Measurements from ENCODE around the gene SLC38A1.
"Not testable (repeated sequence)": the region's sequence is repeated elsewhere in the genome, so short reads cannot be mapped to it uniquely, and the experiment has no call there.

The SLC38A1 gene

DNA sequence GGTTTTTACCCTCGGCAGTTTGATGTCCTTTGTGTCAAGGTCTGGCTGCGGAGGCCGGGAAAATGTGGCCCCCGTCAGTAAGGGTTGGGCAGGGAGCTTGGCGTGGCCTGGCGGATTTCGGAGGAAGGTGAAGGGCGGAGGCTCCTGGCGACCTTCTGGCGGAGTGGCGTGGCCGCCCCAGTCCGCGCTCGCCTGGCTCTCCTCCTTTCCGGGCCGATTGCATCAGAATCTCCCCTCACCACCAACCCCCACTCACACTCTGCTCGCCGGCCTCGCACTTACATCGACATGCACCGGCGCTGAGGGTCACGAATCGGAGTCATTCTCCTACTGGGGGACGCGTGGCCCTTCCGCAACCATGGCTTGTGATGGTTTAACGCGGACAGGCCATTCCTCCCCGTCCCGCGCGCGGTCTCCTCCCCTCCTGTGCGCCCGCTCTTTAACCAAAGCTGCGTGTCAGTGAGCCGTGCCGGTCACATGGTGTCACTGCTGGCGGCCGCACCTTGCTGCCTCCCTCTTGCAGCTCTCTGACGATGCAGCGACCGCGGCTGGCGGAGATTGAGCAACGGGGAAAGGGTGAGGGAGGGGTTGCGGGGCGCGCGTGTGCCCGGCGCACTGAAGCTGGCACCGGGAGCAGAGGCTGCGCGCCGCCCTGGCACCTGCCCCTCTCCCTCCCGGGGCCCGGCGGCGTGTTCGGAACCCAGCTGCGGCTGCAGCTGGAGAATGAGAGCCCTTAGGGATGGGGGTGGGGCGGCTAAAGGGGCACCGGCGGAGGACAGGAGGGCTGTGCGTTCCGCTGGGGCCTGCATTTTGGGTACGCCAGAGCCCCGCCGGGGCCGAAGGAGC lies at the start of gene SLC38A1:
TSS of gene SLC38A1 (minus strand) at position 461 of the 846 bp plus-strand sequence. CDS start 29,243 bp downstream, outside the sequence.
- peak; percentile 91 for DNase-seq

DNA sequence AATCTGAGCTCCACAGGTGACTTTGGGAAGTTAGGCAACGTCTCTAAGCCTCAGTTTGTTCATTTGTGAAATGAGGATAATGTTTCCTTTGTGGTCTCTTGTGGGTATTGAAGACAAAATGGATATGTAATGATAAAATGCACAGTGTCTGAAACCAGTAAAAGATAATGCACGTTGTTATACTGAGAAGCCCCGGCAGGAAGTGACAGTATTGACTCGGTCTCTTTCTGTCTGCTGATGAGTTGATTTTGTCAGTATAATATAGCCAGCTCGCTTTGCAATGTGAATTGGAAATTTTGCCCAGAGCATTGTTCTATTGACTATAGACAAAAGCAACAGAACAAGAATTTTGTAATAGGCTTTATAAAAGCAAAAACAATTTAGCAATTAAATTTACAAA lies 49.2 kb upstream of the SLC38A1 start:
- DNase-seq, result no peak

DNA sequence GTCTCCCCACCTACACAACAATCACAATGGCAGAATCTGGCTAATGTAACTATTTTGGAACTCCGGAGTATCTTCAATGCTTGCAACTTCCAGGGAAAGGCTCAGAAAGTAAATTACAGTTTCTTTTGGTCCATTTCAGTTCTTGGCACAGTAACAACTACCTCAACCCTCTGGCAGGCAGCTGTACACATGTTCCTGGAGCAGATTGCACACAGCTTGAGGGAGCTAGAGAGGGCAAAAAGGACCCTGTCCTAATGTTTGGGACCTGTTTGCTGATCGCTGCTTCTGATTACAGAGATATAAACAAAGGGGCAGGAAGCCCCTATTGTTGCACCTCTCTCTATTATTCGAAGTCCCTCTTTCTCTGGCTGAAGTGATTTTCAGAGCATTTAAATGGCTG lies 35.2 kb upstream of the SLC38A1 start:
- no peak for DNase-seq

DNA sequence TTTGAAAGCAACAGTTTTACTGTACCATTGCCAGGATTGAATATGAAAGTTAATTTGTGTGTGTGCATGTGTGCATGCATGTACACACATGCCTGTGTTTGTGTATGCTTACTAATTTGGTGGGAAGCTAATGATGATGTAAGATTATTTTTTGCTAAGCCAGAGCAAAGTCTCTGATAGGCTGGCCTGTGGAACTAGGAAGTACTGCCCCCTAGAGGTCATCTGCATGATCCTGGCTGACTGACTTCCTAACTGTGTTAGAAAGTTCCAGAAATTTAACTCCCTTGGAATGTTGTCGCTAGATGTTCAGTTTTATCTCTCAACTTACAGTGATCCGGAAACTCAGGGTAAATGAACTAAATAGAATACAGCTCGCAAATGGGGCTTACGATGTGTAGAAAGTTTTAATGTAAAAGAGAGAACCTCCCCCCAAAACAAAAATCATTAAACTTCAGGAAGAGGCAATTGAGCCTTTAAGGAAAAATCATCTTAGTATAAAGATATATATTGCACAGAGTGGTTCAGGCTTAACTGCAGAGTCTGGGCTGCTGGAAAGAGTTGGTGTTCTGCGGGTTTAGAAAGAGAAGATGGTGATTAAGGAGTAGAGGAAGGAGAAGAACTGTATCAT lies 34.3 kb upstream of the SLC38A1 start:
- DNase-seq, result peak; percentile 43

DNA sequence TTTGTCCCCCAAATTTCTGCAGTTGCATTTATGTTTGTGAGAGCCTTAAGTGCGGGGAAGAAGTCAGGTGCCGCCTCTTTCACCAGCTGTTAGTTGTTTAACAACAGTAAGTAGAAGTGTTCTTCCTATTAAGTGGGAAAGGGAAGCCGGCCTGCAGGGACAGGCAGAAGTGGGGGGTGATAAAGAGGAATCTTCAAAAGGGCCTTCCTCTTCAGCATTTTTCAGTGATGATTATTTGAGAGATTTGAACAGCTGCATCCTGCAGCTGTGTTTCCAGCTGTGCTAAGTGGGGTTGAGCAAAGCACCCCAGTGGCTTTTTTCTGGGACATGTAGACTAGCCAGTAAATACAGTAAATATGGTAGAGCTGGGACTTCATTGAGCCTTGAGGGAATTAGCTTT lies 32.1 kb upstream of the SLC38A1 start:
- DNase-seq, result no peak

DNA sequence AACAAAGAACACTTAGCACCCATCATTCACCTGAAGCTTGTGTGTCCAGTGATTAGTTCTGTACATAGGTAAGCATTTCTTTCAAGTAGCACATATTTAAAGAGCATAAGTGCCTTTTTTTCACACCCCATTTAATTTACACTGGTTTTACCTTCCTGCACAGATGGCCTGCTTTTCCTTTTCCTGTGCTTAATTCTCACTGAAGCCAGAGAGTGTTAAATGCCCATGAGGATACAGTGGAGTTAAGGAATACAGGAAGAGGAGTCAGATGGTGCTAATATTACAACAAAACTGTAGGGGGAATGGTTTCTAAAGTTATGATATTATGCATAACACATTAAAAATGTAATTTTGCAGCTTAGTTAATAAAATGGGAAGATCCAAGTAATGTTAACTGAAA lies 31.0 kb upstream of the SLC38A1 start:
- no peak for DNase-seq

DNA sequence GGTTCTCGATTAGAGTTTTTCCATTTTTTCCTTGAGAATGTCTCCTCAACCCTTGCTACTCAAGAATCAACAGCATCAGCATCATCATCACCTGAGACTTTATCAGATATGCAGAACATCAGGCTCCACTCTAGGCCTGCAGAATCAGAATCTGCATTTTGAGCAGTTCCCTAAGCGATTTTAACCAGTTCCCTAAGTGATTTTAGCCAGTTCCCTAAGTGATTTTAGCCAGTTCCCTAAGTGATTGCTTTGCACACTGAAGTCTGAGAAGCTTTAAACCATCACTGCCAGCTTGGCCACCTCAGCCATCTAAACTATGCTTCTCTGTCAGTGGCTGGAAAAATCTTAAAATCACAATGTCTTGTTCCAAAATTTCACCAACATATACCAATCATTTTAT lies 29.4 kb upstream of the SLC38A1 start:
- DNase-seq, result no peak

DNA sequence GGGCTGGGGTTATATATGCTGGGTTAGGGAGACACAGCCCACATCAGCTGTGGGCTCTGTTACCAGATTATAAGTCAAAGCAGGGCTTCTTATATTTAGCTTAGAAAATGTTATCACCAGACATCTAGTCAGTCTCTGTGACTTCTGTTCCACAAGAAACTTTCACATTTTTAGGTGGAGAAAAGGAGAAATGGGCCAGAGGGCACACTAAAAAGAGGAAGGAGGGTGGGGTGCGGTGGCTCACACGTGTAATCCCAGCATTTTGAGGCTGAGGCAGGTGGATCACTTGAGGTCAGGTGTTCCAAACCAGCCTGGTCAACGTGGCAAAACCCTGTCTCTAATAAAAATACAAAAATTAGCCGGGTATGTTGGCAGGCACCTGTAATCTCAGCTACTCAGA lies 28.0 kb upstream of the SLC38A1 start:
- DNase-seq, result no peak

DNA sequence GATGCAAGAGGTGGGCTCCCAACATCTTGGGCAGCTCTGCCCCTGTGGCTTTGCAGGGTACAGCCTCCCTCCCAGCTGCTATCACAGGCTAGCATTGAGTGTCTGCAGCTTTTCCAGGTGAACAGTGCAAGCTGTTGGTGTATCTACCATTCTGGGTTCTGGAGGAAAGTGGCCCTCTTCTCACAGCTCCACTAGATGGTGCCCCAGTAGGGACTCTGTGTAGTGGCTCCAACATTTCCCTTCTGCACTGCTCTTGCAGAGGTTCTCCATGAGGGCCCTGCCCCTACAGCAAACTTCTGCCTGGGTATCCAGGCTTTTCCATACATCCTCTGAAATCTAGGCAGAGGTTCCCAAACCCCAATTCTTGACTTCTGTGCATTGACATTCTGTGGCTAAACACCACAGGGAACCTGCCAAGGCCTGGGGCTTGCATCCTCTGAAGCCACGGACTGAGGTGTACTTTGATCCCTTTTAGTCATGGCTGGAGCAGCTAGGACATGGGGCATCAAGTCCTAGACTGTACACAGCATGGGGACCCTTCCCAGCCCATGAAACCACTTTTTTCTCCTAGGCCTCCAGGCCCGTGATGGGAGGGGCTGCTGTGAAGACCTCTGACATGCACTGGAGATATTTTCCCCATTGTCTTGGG lies 24.0 kb upstream of the SLC38A1 start:
- no peak for DNase-seq

DNA sequence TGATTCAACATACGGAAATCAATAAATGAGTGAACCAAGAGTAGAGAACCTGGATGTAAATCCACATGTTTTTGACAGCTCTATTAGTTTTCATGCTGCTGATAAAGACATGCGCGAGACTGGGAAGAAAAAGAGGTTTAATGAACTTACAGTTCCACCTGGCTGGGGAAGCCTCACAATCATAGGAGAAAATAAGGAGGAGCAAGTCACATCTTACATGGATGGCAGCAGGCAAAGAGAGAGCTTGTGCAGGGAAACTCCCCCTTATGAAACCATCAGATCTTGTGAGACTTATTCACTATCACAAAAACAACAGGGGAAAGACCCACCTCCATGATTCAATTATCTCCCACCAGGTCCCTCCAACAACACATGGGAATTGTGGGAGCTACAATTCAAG lies 23.1 kb upstream of the SLC38A1 start:
- DNase-seq, result not testable (repeated sequence)

DNA sequence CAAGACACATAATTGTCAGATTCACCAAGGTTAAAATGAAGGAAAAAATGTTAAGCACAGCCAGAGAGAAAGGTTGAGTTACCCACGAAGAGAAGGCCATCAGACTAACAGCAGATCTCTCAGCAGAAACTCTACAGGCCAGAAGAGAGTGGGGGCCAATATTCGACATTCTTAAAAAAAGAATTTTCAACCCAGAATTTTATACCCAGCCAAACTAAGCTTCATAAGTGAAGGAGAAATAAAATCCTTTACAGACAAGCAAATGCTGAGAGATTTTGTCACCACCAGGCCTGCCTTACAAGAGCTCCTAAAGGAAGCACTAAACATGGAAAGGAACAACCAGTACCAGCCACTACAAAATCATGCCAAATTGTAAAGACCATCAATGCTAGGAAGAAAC lies 16.3 kb upstream of the SLC38A1 start:
- not testable (repeated sequence) for DNase-seq

DNA sequence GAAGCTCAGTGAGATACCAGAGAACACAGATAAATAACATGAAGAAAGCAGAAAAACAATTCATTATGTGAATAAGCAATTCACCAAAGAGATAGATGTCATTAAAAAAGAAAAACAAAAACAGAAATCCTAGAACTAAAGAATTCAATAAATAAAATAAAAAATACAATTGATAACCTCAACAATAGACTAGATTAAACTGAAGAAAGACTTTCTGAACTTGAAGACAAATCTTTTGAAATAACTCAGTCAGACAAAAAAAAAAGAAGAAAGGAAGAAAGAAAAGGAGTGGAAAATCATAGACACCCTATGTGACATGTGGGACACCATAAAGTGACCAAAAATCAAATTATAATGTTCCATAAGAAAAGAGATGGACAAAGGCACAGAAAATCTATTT lies 14.0 kb upstream of the SLC38A1 start:
- DNase-seq, result no peak

DNA sequence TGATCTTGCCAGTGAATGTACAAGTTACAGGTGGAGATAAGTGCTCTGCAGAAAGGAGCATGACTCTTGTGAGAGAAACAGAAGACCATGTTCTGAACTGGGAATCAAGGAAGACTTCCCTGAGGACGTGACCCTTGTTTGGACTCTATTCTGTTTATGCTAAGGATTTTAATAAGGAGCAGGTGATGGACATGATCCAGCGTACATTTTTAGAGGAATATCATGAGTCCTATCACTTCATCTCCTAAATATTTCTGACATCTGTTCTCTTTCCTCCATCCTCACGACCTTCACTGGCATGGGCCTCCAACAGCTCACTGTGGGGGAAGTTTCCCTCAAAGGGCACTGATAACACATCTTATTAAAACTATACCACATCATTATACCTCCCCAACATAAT lies 7.9 kb upstream of the SLC38A1 start:
- no peak for DNase-seq

DNA sequence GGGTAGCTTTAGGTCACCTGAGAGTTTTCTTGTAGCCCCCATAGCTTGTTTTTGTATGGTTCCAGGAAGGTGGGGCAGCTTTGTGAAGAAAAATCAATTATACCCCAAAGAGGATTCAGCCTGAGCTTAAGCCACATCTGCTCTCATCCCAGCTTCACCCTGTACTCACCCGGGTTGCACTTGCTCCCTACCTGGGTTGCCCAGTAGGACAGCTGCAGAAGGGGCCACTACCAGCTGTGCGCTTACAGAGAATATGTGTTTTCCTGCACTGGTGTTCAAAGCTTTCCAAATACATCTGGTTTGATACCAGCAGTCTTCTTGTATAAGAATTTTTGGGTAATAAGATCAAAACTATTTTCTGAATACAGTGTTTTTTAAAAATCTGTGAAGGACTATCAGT lies 3.0 kb upstream of the SLC38A1 start:
- DNase-seq, result no peak

DNA sequence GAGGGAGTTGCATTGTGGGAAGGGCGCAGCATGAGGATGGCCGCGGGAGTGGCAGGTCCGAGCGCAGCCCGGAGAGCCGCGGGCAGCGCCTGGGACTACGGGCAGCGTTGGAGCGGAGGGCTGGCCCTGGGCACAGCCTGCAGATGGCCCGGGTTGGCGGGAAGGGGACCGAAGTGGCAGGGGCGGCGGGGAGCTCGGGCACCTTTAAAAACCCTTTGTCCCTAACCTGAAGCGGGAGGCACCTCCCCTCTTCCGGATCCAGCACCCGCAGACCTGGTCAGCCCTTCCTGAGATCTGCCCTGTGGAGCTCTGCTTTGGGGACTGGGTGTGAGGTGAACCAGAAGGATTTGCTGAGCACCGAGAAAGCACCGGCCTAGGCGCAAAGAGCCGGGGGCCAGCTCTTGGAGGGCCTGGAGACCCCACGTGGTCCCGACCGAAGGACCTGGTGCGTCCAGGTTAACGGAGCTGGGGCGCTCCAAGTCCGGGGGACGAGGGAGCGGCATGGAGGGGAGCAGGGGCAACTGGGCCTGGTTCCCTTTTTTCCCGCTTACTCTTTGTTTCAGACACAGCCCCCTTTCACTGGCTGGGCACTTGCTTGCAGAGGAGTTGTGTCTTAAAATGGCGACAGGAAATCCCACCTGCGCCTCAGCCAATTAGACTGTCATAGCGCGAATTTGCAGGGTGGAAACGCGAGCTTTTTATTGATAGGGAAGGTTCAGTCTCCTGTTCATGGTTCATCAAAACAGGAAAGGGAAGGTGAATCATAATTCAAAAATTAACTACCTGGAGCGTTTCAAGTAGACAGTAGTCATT lies 792 bp upstream of the SLC38A1 start:
- peak; percentile 86 for DNase-seq

DNA sequence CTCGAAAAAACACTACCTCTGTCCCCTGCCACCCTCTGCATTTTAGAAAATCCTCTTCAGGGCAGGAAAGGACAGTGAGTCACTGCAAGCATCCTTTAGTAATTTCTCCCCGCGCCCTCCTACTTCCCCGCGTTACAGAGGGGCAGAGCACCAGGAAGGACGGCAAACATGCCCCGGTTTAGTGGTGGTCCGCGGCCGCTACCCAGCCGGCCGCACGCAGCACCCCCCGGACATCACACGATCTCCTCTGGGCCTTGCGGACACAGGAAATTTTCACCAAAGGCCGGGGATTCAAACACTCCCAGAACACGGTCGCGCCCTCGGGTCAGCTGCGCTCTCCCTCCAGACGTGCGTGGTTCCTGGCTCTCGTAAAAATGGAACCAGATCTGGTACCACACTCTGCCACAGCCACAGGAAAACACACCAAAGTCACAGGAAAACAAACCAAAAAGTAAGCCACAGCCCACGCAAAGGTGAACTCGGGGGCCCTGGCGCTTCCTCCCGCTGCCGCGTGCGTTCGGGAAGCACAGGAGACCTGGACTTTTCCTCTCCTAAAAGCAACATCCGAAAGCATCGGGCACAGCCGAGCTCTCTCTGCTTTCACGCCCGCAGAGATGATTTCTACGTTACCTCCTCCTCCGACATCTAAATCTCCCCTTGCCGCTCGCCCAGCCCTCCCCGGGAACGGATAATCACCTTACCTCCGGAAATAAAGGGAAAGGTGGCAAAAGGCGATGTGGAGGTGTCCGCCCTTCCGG lies 839 bp downstream of the SLC38A1 start:
- peak; percentile 54 for DNase-seq

DNA sequence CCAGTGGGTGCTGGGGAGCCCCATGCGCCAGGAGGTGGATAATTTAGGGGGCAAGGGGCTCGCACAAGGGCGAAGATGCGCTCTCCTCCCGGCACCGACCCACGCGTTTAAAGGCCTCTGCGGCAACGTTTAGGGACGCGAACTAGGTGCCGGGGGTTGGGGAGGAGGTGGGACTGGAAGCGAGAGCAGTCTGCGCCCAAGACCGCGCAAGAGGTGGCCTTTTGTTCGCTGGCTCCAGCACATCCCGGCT lies 1.3 kb downstream of the SLC38A1 start:
- DNase-seq, result no peak

DNA sequence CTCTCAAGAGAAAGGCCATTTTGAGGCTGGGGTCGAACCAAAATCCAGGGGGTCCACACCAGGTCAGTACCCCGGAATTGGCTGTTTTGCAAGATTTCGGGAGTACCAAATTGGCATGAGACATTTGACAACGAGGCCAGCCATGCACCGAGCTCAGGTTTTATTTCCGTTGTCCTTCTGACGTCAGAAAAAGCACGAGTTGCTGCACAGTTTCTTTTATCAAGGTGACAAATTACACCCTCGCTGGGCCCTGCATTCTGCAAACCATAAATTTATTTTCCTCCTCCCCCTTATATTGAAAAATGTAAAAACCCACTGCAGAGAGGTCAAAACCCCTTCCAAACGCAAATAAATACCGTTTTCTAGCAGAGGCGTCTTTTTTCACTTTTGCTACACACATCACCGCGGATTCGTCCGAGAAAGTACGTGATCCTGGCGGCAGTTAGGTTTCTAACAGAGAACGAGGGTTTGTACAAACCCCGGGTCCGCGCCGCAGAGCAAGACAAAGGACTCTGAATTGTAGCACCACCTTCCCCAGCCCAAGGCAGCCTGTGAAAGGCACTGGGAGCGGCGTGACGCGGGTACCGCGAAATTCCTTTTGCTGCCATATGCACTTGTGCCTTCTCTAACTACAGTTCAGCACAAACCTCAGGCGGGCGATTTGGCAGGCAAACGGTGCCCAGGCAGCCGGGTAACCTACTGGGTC lies 1.8 kb downstream of the SLC38A1 start:
- DNase-seq, result peak; percentile 70

DNA sequence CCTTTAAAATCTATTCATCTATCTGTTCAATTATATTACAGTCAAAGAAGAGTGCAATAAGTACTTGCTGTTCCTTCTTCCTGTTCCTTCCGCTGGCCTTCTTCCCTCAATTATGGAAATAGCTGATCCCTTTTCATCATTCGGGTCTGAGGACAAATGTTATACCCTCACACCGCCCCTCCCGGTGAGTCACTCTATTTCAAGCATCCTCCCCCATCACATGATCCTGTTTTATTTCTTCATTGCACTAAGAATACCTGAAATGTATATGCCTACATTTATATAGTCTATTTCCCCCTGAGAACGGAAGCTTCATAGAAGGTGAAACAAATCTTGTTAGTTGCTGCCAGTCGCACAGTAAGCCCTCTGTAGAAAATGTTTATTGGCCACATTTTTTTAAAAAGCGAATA lies 2.5 kb downstream of the SLC38A1 start:
- DNase-seq, result peak; percentile 50

DNA sequence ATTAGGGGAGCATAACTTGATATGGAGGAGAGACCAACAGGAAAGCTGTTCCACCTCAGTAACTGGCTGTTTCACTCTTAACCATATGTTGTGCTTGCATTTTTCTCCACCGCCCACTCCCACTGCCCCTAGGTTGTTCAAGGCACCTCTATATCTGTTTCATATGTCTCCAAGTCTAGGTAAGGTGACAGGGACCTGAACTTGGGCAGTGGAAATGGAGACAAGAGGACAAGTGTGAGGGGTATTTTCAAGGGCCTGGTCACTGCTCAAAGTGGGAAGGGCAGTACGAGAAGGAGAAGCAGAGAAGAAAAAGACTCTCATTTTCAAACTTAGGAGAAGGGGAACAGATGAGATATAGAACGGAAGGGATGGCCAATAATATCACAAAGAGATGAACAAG lies 3.1 kb downstream of the SLC38A1 start:
- peak; percentile 25 for DNase-seq

DNA sequence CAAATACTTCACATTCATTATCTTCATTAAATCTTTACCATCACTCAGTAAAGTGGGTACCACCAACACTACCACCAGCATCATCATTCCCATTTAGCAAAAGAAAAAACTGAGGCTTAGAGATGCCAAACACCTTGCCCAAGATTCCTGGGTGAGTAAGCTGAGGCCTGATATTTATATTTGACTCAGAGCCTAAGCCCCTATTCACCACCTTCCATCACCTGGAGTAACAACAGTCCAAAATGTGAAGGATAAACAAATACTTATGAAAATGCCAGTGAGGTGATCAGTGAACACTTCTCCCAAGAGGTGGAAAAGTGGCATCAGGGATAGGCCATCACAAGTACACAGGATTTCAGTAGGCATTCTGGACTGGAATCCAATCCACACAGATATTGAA lies 3.7 kb downstream of the SLC38A1 start:
- DNase-seq, result no peak

DNA sequence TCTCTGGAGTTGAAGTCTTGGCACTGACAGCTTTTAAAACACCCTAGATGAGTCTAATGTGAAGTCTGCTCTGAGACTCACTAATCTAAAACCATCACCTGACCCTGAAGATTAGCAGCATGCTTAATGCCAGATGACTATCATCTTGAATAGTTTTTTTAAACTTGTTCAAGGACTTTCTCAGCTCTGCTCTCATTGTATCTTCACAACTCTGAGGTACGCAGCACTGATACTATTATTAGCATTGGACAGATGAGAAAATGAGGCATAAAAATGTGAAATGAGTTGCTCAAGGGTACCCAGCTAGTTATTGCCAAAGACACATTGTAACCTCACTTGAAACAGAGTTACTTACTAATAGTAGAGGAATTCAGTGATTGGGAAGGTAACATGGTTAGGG lies 4.8 kb downstream of the SLC38A1 start:
- DNase-seq, result no peak
